Ovary (tissue), 9 donors: ENCODE results near the gene CYS1. TPM values are rescaled to one million over a fixed set of nuclear protein-coding genes. Genes with fewer than 3 reads are reported as not detected.
"Not testable (repeated sequence)": the region's sequence is repeated elsewhere in the genome, so short reads cannot be mapped to it uniquely, and the experiment has no call there.

Experiments used
- DNase-seq, 5 donors: peaks; one replicate each; pipeline ENCODE4 v3.0.0-alpha.2; 2019 to 2020
- H3K27ac ChIP-seq, 2 donors: fragments of 200-600 bp; one replicate each; pipeline versions ENCODE4 v1.5.1 to v1.8.0; 2019 to 2022
- H3K27me3 ChIP-seq: fragments of 200-600 bp; one replicate; pipeline ENCODE4 v1.8.0; 2022
- H3K36me3 ChIP-seq: fragments of 200-600 bp; sonication (generic); one replicate; pipeline ENCODE4 v1.5.1; 2019
- H3K4me1 ChIP-seq: one replicate; pipeline ENCODE4 v1.8.1; 2013; ENCODE audit warnings: mild to moderate bottlenecking, moderate library complexity; ENCODE audit not compliant: insufficient read depth
- H3K4me3 ChIP-seq: fragments of 200-600 bp; sonication (generic); one replicate; pipeline ENCODE4 v1.5.1; 2017
- H3K9me3 ChIP-seq, 2 donors: fragments of 200-600 bp in 1 of 2; sonication (generic) in 1 of 2; one replicate each; pipeline versions ENCODE4 v1.5.1 to v1.8.1; 2013 to 2019; ENCODE audit warnings: mild to moderate bottlenecking in 1 of 2, moderate library complexity in 1 of 2
- CTCF ChIP-seq, 3 donors: fragments of 450-650 bp in 2 of 3; fragments of 200-600 bp in 1 of 3; IDR thresholded peaks; one replicate each; pipeline versions ENCODE4 v1.5.1 to v1.8.0; 2016 to 2022; ENCODE audit warnings: antibody characterized with exemption in 3 of 3, mild to moderate bottlenecking in 1 of 3
- EP300 ChIP-seq: sonication (generic); formaldehyde crosslinking; IDR thresholded peaks from one replicate; pipeline ENCODE4 v1.6.1; 2017; ENCODE audit warnings: antibody characterized with exemption
- POLR2A ChIP-seq: fragments of 450-650 bp; IDR thresholded peaks from one replicate; pipeline ENCODE4 v1.6.1; 2017; ENCODE audit warnings: antibody characterized with exemption, mild to moderate bottlenecking, moderate library complexity
- WGBS, 3 donors: extraction: QIAGEN DNeasy Blood & Tissue Kit in 1 of 3; methylation state at CpG; one replicate each; pipeline versions ENCODE4 v1.1.5 to v1.1.7; 2013 to 2017; 5-methylcytosine and 5-hydroxymethylcytosine counted together
- intact Hi-C, 4 donors: fragments of 100-400 bp; cut with DNase I; formaldehyde crosslinking; loops; one replicate each; pipeline versions ENCODE4 v1.11.0 to v1.15.1; 2022 to 2023
- polyA plus RNA-seq, 2 donors: library from polyadenylated mRNA; stranded (reverse); fragments of 200-250 nt in 1 of 2; fragments of 350-450 nt in 1 of 2; fragmentation: Illumina TruSeq in 1 of 2; extraction: RNeasy Lipid Tissue Mini Kit (QIAGEN cat#74804) in 1 of 2; gene quantifications; one replicate each; pipeline ENCODE4 v1.2.3, GENCODE V29; 2013 to 2014
- total RNA-seq, 7 donors: library from RNA; depleted of rRNA in 2 of 7; stranded (reverse); fragments of >200 nt in 2 of 7; fragmentation: NEBNext Ultra II Directional in 3 of 7; extraction: Animal tissue kit (Norgen Biotek cat#: 25700) in 3 of 7; gene quantifications; one replicate each; pipeline versions ENCODE4 v1.1.0 to v1.2.4, GENCODE V29; 2016 to 2023
- donor health status: DM: no; HTN: no; CAD: no; lungs with moderate emphysema.
- donor health status: DM: no; HTN: no; CAD: no.
- donor health status: Bipolar disorder and iron deficiency.
- donor health status: DM: yes; HTN: yes; CAD: no.
- donor health status: DM: no; HTN: no; CAD: no.
- donor health status: DM: yes; HTN: yes; CAD: no.

Gene CYS1
- total and polyA plus RNA-seq, 9 donors = 5.9 to 21.5 (median 12.0) TPM

- WGBS, 3 donors = 89 to 92% (median 89%) methylated on average over 19 to 20 of the region's 20 CpGs
- Histone ChIP-seq H3K9me3 (no peaks in the 10 kb centered on the region), H3K4me3 (no peak overlapping the region), H3K27ac (no peak overlapping the region), H3K4me1 (peaks cover 12% of the 10 kb centered on the region), H3K36me3 (no peaks in the 10 kb centered on the region), H3K27me3 (no peaks in the 10 kb centered on the region)
- intact Hi-C loops = no loop called here
- no peak for TF ChIP-seq EP300
- TF ChIP-seq POLR2A = no peak
- no peak for TF ChIP-seq CTCF (IDR thresholded peaks at IDR 0.05)
- no peak for DNase-seq
Measured at GRCh38 chr2:10031886-10032745, 48.1 kb downstream of the CYS1 start.

- DNase-seq, H3K36me3 ChIP-seq, H3K9me3 ChIP-seq, H3K27ac ChIP-seq, H3K4me1 ChIP-seq, H3K27me3 ChIP-seq, intact Hi-C loops, H3K4me3 ChIP-seq: not testable (repeated sequence)
- WGBS, 3 donors = 95 to 96% (median 95%) methylated on average over 8 of the region's 8 CpGs
Measured at GRCh38 chr2:10030798-10031197, 49.4 kb downstream of the CYS1 start.

- Histone ChIP-seq H3K9me3 (no peaks in the 10 kb centered on the region), H3K27me3 (no peaks in the 10 kb centered on the region), H3K27ac (no peak overlapping the region), H3K4me3 (no peak overlapping the region), H3K36me3 (no peaks in the 10 kb centered on the region), H3K4me1 (no peaks in the 10 kb centered on the region)
- WGBS, 3 donors = 54 to 61% (median 55%) methylated on average over 9 of the region's 9 CpGs
- no peak for TF ChIP-seq POLR2A
- TF ChIP-seq CTCF (IDR thresholded peaks at IDR 0.05) = no peak
- DNase-seq = no peak
- intact Hi-C loops = no loop called here
Measured at GRCh38 chr2:10030311-10030736, 49.9 kb downstream of the CYS1 start.

- intact Hi-C loops = no loop called here
- TF ChIP-seq EP300 (no peak), CTCF (IDR thresholded peaks at IDR 0.05) (no peak), POLR2A (no peak)
- no peak for DNase-seq
- Histone ChIP-seq H3K36me3 (no peaks in the 10 kb centered on the region), H3K27me3 (no peaks in the 10 kb centered on the region), H3K27ac (no peak overlapping the region), H3K9me3 (no peaks in the 10 kb centered on the region), H3K4me3 (no peak overlapping the region), H3K4me1 (no peaks in the 10 kb centered on the region)
- WGBS, 3 donors = 69 to 72% (median 70%) methylated on average over 7 of the region's 7 CpGs
Measured at GRCh38 chr2:10029875-10030223, 50.4 kb downstream of the CYS1 start.

- DNase-seq = no peak
- Histone ChIP-seq H3K36me3 (no peaks in the 10 kb centered on the region), H3K27ac (no peak overlapping the region), H3K9me3 (no peaks in the 10 kb centered on the region), H3K27me3 (no peaks in the 10 kb centered on the region), H3K4me3 (no peak overlapping the region), H3K4me1 (no peaks in the 10 kb centered on the region)
- intact Hi-C loops = no loop called here
- WGBS, 3 donors = 61 to 67% (median 62%) methylated on average over 26 of the region's 26 CpGs
- TF ChIP-seq POLR2A (no peak), EP300 (no peak), CTCF (IDR thresholded peaks at IDR 0.05) (no peak)
Measured at GRCh38 chr2:10028988-10029874, 51.0 kb downstream of the CYS1 start.
